Large intestine (tissue), 3 donors: ENCODE measurements around the gene SLC22A3. TPM values are rescaled to one million over a fixed set of nuclear protein-coding genes. Genes with fewer than 3 reads are reported as not detected.
"Not testable (repeated sequence)": the region's sequence is repeated elsewhere in the genome, so short reads cannot be mapped to it uniquely, and the experiment has no call there.

Experiments
- DNase-seq, 2 donors: peaks; one replicate each; pipeline versions ENCODE4 v3.0.0 to v3.0.0-alpha.2; 2013
- H3K27ac ChIP-seq: one replicate; pipeline ENCODE4 v1.5.1; 2013; ENCODE audit warnings: low read length
- H3K27me3 ChIP-seq: 2 replicates; pipeline ENCODE4 v1.6.1; 2013; ENCODE audit warnings: low read length; ENCODE audit not compliant: control insufficient read depth, insufficient read depth
- H3K36me3 ChIP-seq: 2 replicates; pipeline ENCODE4 v1.6.1; 2013; ENCODE audit warnings: low read length; ENCODE audit not compliant: control insufficient read depth, insufficient read depth
- H3K4me1 ChIP-seq: one replicate; pipeline ENCODE4 v1.6.1; 2013; ENCODE audit warnings: low read length; ENCODE audit not compliant: control insufficient read depth, insufficient read depth
- H3K4me3 ChIP-seq: one replicate; pipeline ENCODE4 v1.5.1; 2013; ENCODE audit warnings: low read length
- H3K9me3 ChIP-seq: one replicate; pipeline ENCODE4 v1.6.1; 2013; ENCODE audit warnings: mild to moderate bottlenecking, low read depth, low read length, moderate library complexity; ENCODE audit not compliant: control insufficient read depth
- WGBS: methylation state at CpG from one replicate; pipeline ENCODE4 v1.1.5; 2013; ENCODE audit warnings: low lambda C conversion rate; ENCODE audit not compliant: insufficient coverage; 5-methylcytosine and 5-hydroxymethylcytosine counted together
- polyA plus RNA-seq: library from polyadenylated mRNA; unstranded; fragments of 120-200 nt; gene quantifications from one replicate; pipeline ENCODE4 v1.2.1, GENCODE V29; 2013

The SLC22A3 gene
- polyA plus RNA-seq, 1 donor: 2.5 TPM

- H3K9me3 ChIP-seq, DNase-seq, H3K27me3 ChIP-seq, H3K4me1 ChIP-seq, H3K4me3 ChIP-seq, H3K36me3 ChIP-seq, H3K27ac ChIP-seq: not testable (repeated sequence)
- no CpG with 5 or more reads among the region's 4 CpGs for WGBS
Measured at GRCh38 chr6:160373601-160374000, 25.4 kb downstream of the SLC22A3 start.

- Histone ChIP-seq H3K9me3 (no peaks in the 10 kb centered on the region), H3K4me1 (no peaks in the 10 kb centered on the region), H3K27me3 (no peaks in the 10 kb centered on the region), H3K36me3 (no peaks in the 10 kb centered on the region), H3K27ac (no peak overlapping the region), H3K4me3 (no peak overlapping the region)
- no peak for DNase-seq
- no CpG with 5 or more reads among the region's 3 CpGs for WGBS
Measured at GRCh38 chr6:160374836-160375560, 26.8 kb downstream of the SLC22A3 start.

GRCh38 chr6:160375561-160375949 is 27.4 kb downstream of the SLC22A3 start:
- DNase-seq: no peak
- H3K4me3 ChIP-seq: no peak overlapping the region
- no peak overlapping the region for H3K27ac ChIP-seq
- no peaks in the 10 kb centered on the region for H3K9me3 ChIP-seq
- H3K27me3 ChIP-seq: no peaks in the 10 kb centered on the region
- WGBS: no CpG with 5 or more reads among the region's 2 CpGs
- H3K4me1 ChIP-seq: no peaks in the 10 kb centered on the region
- H3K36me3 ChIP-seq: no peaks in the 10 kb centered on the region

- WGBS: no CpG with 5 or more reads among the region's 2 CpGs
- H3K36me3 ChIP-seq: no peaks in the 10 kb centered on the region
- no peak for DNase-seq
- H3K27me3 ChIP-seq: no peaks in the 10 kb centered on the region
- H3K4me1 ChIP-seq: no peaks in the 10 kb centered on the region
- H3K4me3 ChIP-seq: no peak overlapping the region
- H3K9me3 ChIP-seq: no peaks in the 10 kb centered on the region
- H3K27ac ChIP-seq: no peak overlapping the region
Measured at GRCh38 chr6:160376445-160376844, 28.3 kb downstream of the SLC22A3 start.

- DNase-seq: no peak
- Histone ChIP-seq H3K4me3 (no peak overlapping the region), H3K36me3 (no peaks in the 10 kb centered on the region), H3K27me3 (no peaks in the 10 kb centered on the region), H3K4me1 (no peaks in the 10 kb centered on the region), H3K27ac (no peak overlapping the region), H3K9me3 (peaks cover 2% of the 10 kb centered on the region)
- WGBS: no CpG with 5 or more reads among the region's 5 CpGs
Measured at GRCh38 chr6:160378218-160378617, 30.0 kb downstream of the SLC22A3 start.

- no CpG with 5 or more reads among the region's 4 CpGs for WGBS
- Histone ChIP-seq H3K27me3 (no peaks in the 10 kb centered on the region), H3K4me3 (no peak overlapping the region), H3K27ac (no peak overlapping the region), H3K9me3 (peaks cover 3% of the 10 kb centered on the region), H3K36me3 (no peaks in the 10 kb centered on the region), H3K4me1 (no peaks in the 10 kb centered on the region)
- DNase-seq: no peak
Measured at GRCh38 chr6:160378882-160379281, 30.7 kb downstream of the SLC22A3 start.

- Histone ChIP-seq H3K36me3 (no peaks in the 10 kb centered on the region), H3K27ac (no peak overlapping the region), H3K4me1 (no peaks in the 10 kb centered on the region), H3K27me3 (no peaks in the 10 kb centered on the region), H3K9me3 (peaks cover 3% of the 10 kb centered on the region), H3K4me3 (no peak overlapping the region)
- no peak for DNase-seq
Measured at GRCh38 chr6:160379466-160379865, 31.3 kb downstream of the SLC22A3 start.

GRCh38 chr6:160382946-160383345 is 34.8 kb downstream of the SLC22A3 start:
- Histone ChIP-seq H3K4me1 (no peaks in the 10 kb centered on the region), H3K4me3 (no peak overlapping the region), H3K27me3 (no peaks in the 10 kb centered on the region), H3K9me3 (peaks cover 3% of the 10 kb centered on the region), H3K36me3 (no peaks in the 10 kb centered on the region), H3K27ac (no peak overlapping the region)
- DNase-seq: no peak
- no CpG with 5 or more reads among the region's 1 CpG for WGBS

GRCh38 chr6:160386869-160387530 is 38.8 kb downstream of the SLC22A3 start:
- no peak overlapping the region for H3K27ac ChIP-seq
- no peaks in the 10 kb centered on the region for H3K27me3 ChIP-seq
- H3K36me3 ChIP-seq: no peaks in the 10 kb centered on the region
- WGBS: no CpG with 5 or more reads among the region's 5 CpGs
- DNase-seq: no peak
- H3K4me1 ChIP-seq: peaks cover 6% of the 10 kb centered on the region
- no peak overlapping the region for H3K4me3 ChIP-seq
- peaks cover 3% of the 10 kb centered on the region for H3K9me3 ChIP-seq

GRCh38 chr6:160387916-160388643 is 39.9 kb downstream of the SLC22A3 start:
- no CpG with 5 or more reads among the region's 3 CpGs for WGBS
- no peaks in the 10 kb centered on the region for H3K36me3 ChIP-seq
- peaks cover 2% of the 10 kb centered on the region for H3K9me3 ChIP-seq
- peaks cover 7% of the 10 kb centered on the region for H3K4me1 ChIP-seq
- H3K4me3 ChIP-seq: no peak overlapping the region
- no peak overlapping the region for H3K27ac ChIP-seq
- no peak for DNase-seq
- no peaks in the 10 kb centered on the region for H3K27me3 ChIP-seq
